Hepatic stellate cell (primary cell): ENCODE data around the gene HK3.
A peak's percentile ranks its signal among the peaks of the same experiment; 100 is the strongest.

Source experiments
- DNase-seq: peaks from one replicate; pipeline ENCODE4 v3.0.0; 2011; ENCODE audit warnings: low spot score

HK3 gene

GRCh38 chr5:176902102-176902814, 3.1 kb upstream of the HK3 start:
- no peak for DNase-seq

- DNase-seq: no peak
Observed at GRCh38 chr5:176901260-176902101, 2.3 kb upstream of the HK3 start.

- DNase-seq: no peak
Observed at GRCh38 chr5:176900780-176901204, 1.6 kb upstream of the HK3 start.

- DNase-seq: no peak
Observed at GRCh38 chr5:176899946-176900779, 1.0 kb upstream of the HK3 start.

GRCh38 chr5:176897263-176897662, 1.9 kb downstream of the HK3 start:
- DNase-seq: no peak

GRCh38 chr5:176895831-176896230, 3.3 kb downstream of the HK3 start:
- no peak for DNase-seq

GRCh38 chr5:176894298-176894697, 4.8 kb downstream of the HK3 start:
- no peak for DNase-seq

GRCh38 chr5:176892663-176893062, 6.5 kb downstream of the HK3 start:
- DNase-seq: no peak

GRCh38 chr5:176891331-176891958, 7.7 kb downstream of the HK3 start:
- no peak for DNase-seq

GRCh38 chr5:176890455-176891330, 8.5 kb downstream of the HK3 start:
- no peak for DNase-seq

- DNase-seq: peak; percentile 5
Observed at GRCh38 chr5:176889321-176890280, 9.5 kb downstream of the HK3 start.

GRCh38 chr5:176888865-176889165, 10.3 kb downstream of the HK3 start:
- no peak for DNase-seq

GRCh38 chr5:176888016-176888864, 10.9 kb downstream of the HK3 start:
- no peak for DNase-seq

GRCh38 chr5:176887252-176887849, 11.8 kb downstream of the HK3 start:
- DNase-seq: no peak

GRCh38 chr5:176886336-176887251, 12.6 kb downstream of the HK3 start:
- DNase-seq: no peak

- DNase-seq: no peak
Observed at GRCh38 chr5:176884571-176884890, 14.6 kb downstream of the HK3 start.

- DNase-seq: no peak
Observed at GRCh38 chr5:176883700-176884570, 15.2 kb downstream of the HK3 start.
